DOHH2 (cell line): ENCODE results near the gene PIGH.

Experiments
- H3F3A ChIP-seq: fragments of 200-600 bp; sonication (generic), shearing (Covaris generic); 2 replicates; pipeline ENCODE4 v1.6.0; 2016; ENCODE audit warnings: antibody characterized with exemption, mild to moderate bottlenecking; ENCODE audit not compliant: control insufficient read depth, insufficient read depth
- H3K27ac ChIP-seq: fragments of 200-600 bp; sonication (generic); 2 replicates; pipeline ENCODE4 v1.5.1; 2014; ENCODE audit warnings: low read depth, mild to moderate bottlenecking, low read length, moderate library complexity
- H3K27me3 ChIP-seq: fragments of 200-600 bp; sonication (generic); 2 replicates; pipeline ENCODE4 v1.6.1; 2014; ENCODE audit warnings: mild to moderate bottlenecking, low read length, mixed read lengths; ENCODE audit not compliant: control insufficient read depth
- H3K36me3 ChIP-seq: fragments of 200-600 bp; sonication (generic); 2 replicates; pipeline ENCODE4 v1.6.1; 2014; ENCODE audit warnings: mild to moderate bottlenecking, low read length, moderate library complexity, mixed read lengths; ENCODE audit not compliant: control insufficient read depth
- H3K4me1 ChIP-seq: fragments of 200-600 bp; sonication (generic); 2 replicates; pipeline ENCODE4 v1.6.1; 2014; ENCODE audit warnings: mild to moderate bottlenecking, low read length, mixed read lengths; ENCODE audit not compliant: control insufficient read depth
- H3K4me2 ChIP-seq: fragments of 200-600 bp; sonication (generic); 2 replicates; pipeline ENCODE4 v1.6.0; 2014; ENCODE audit warnings: mild to moderate bottlenecking, low read length, moderate library complexity
- H3K4me3 ChIP-seq: fragments of 200-600 bp; sonication (generic); 2 replicates; pipeline ENCODE4 v1.5.1; 2014; ENCODE audit warnings: mild to moderate bottlenecking, low read length, mixed read lengths
- H3K79me2 ChIP-seq: fragments of 200-600 bp; sonication (generic); 2 replicates; pipeline ENCODE4 v1.6.1; 2014; ENCODE audit warnings: mild to moderate bottlenecking, low read length, mixed read lengths; ENCODE audit not compliant: control insufficient read depth
- H3K9me2 ChIP-seq: fragments of 200-600 bp; sonication (generic); replicated peaks from 2 replicates; pipeline ENCODE4 v1.6.1; 2014; ENCODE audit warnings: mild to moderate bottlenecking, low read length, mixed read lengths; ENCODE audit not compliant: control insufficient read depth
- H3K9me3 ChIP-seq: fragments of 200-600 bp; sonication (generic); 2 replicates; pipeline ENCODE4 v1.6.1; 2014; ENCODE audit warnings: antibody characterized with exemption, low read length, mixed read lengths; ENCODE audit not compliant: control insufficient read depth, insufficient read depth
- H4K20me1 ChIP-seq: fragments of 200-600 bp; sonication (generic); 2 replicates; pipeline ENCODE4 v1.6.0; 2014; ENCODE audit warnings: low read depth, mild to moderate bottlenecking, antibody characterized with exemption, low read length, moderate library complexity; ENCODE audit not compliant: control insufficient read depth, insufficient read depth
- EZH2phosphoT487 ChIP-seq: fragments of 200-600 bp; sonication (generic); IDR thresholded peaks from 2 replicates; pipeline ENCODE4 v1.6.1; 2017; ENCODE audit warnings: borderline replicate concordance, mild to moderate bottlenecking, antibody characterized with exemption, low read length, moderate library complexity, mixed read lengths
- TF ChIP-seq, protein P1 (sequence below): fragments of 200-600 bp; sonication (generic); IDR thresholded peaks from one replicate; pipeline ENCODE4 v1.5.1; 2014; ENCODE audit warnings: antibody characterized with exemption, mild to moderate bottlenecking, low read depth, low read length; ENCODE audit not compliant: poor library complexity, severe bottlenecking

Gene PIGH

DNA sequence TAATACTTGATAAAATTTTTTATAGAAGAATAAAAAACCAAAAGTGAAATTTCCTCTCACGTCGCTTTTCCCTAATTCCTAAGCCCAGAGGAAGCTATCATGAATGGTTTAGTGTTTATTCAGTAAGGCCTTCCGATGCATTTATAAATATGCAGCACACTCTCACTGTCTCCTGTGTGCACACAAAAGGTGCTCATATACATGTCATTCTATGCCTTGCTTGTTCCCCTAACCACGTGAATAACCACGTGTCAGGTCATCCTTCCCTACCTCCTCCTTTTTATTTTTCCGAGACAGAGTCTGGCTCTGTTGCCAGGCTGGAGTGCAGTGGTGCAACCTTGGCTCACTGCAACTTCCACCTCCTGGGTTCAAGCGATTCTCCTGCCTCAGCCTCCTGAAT, 29.6 kb downstream of the PIGH start:
- no peaks in the 10 kb centered on the region for H4K20me1 ChIP-seq
- no peaks in the 10 kb centered on the region for H3F3A ChIP-seq
- H3K4me2 ChIP-seq, result no peak overlapping the region
- H3K79me2 ChIP-seq, result no peaks in the 10 kb centered on the region
- H3K9me3 ChIP-seq, result no peaks in the 10 kb centered on the region
- H3K36me3 ChIP-seq, result no peaks in the 10 kb centered on the region
- no peak for TF ChIP-seq EZH2phosphoT487
- TF ChIP-seq, protein P1, sequence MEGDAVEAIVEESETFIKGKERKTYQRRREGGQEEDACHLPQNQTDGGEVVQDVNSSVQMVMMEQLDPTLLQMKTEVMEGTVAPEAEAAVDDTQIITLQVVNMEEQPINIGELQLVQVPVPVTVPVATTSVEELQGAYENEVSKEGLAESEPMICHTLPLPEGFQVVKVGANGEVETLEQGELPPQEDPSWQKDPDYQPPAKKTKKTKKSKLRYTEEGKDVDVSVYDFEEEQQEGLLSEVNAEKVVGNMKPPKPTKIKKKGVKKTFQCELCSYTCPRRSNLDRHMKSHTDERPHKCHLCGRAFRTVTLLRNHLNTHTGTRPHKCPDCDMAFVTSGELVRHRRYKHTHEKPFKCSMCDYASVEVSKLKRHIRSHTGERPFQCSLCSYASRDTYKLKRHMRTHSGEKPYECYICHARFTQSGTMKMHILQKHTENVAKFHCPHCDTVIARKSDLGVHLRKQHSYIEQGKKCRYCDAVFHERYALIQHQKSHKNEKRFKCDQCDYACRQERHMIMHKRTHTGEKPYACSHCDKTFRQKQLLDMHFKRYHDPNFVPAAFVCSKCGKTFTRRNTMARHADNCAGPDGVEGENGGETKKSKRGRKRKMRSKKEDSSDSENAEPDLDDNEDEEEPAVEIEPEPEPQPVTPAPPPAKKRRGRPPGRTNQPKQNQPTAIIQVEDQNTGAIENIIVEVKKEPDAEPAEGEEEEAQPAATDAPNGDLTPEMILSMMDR, result no peak
- no peaks in the 10 kb centered on the region for H3K9me2 ChIP-seq
- peaks cover 6% of the 10 kb centered on the region for H3K27me3 ChIP-seq
- no peak overlapping the region for H3K27ac ChIP-seq
- H3K4me1 ChIP-seq, result no peaks in the 10 kb centered on the region
- no peak overlapping the region for H3K4me3 ChIP-seq

DNA sequence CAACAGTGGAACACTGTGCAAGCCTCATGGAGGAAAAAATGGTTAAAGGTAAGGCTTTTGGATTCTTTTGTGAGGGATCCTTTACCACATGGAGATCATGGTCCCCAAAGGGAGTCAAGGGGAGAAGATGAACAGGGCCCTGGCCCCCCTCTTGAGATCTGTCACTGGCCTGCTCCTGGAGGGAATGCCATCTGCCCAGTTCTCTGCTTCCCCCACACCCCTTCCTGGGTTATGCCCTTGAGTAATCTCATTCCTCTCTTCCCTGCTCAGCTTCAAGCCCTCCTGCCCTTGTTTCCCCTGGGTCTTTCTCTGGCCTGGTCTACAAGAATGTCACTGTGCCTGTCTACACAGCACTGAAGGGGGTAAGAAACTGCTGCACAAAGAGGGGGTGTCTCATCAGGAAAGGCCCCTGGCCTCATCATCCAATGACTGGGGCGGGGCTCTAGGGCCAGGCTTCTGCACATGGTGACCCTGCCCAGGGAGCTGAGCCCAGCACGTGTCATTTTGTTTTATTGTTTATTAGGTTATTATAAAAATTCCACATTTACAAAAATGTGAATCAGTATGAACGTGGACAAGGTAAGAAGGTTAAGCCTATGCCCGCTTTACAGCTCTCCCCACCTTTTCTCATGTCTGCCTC, 30.3 kb downstream of the PIGH start:
- Histone ChIP-seq H3F3A (no peaks in the 10 kb centered on the region), H3K27me3 (peaks cover 6% of the 10 kb centered on the region; the same call in 1 of the 2 replicates), H3K27ac (no peak overlapping the region), H3K9me2 (no peaks in the 10 kb centered on the region), H3K4me2 (no peak overlapping the region), H3K4me1 (no peaks in the 10 kb centered on the region), H3K36me3 (no peaks in the 10 kb centered on the region), H3K9me3 (no peaks in the 10 kb centered on the region), H3K4me3 (no peak overlapping the region), H4K20me1 (no peaks in the 10 kb centered on the region), H3K79me2 (no peaks in the 10 kb centered on the region)
- no peak for TF ChIP-seq EZH2phosphoT487
- TF ChIP-seq, protein P1, result no peak

DNA sequence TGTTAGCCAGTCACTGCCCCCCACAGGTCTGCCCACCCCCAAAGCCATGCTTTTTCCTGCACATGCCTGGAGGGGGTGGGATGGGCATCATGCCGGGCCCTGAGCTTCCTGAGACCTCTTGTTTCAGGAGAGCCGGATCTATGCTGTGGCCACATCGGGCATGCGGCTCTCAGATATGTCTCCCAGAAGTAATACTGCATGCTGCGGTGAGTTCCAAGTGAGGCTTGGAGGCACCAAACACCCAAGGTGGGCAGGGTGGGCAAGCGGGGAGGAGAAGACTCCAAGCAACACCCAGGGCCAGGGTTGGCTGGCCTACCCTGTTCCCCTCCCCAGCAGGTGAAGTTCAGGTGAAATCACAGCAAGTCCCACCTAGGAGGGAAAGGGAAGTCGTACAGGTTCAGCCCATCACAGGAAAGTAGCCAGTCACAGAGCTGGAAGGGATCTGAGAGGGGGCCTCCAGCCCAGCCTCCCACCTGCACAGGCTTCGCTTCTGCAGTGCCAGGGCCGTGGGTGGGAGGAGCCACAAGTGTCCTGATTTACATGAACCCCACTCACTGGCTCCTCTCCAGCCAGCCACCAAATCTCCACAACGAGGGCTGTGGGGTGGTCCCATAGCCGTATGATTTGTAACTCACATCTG, 30.9 kb downstream of the PIGH start:
- Histone ChIP-seq H3F3A (no peaks in the 10 kb centered on the region), H3K27ac (no peak overlapping the region), H4K20me1 (no peaks in the 10 kb centered on the region), H3K27me3 (peaks cover 6% of the 10 kb centered on the region; the same call in 1 of the 2 replicates), H3K4me2 (no peak overlapping the region), H3K79me2 (no peaks in the 10 kb centered on the region), H3K4me1 (no peaks in the 10 kb centered on the region), H3K4me3 (no peak overlapping the region), H3K36me3 (no peaks in the 10 kb centered on the region), H3K9me2 (no peaks in the 10 kb centered on the region), H3K9me3 (no peaks in the 10 kb centered on the region)
- TF ChIP-seq, protein P1, result no peak
- no peak for TF ChIP-seq EZH2phosphoT487
